ENCODE data around the gene ANK3. TPM values are rescaled to one million over a fixed set of nuclear protein-coding genes. Genes with fewer than 3 reads are reported as not detected.

Gene ANK3
- total and polyA plus RNA-seq, 2 experiments from 2014 or later = 46.5 to 85.2 TPM

DNA sequence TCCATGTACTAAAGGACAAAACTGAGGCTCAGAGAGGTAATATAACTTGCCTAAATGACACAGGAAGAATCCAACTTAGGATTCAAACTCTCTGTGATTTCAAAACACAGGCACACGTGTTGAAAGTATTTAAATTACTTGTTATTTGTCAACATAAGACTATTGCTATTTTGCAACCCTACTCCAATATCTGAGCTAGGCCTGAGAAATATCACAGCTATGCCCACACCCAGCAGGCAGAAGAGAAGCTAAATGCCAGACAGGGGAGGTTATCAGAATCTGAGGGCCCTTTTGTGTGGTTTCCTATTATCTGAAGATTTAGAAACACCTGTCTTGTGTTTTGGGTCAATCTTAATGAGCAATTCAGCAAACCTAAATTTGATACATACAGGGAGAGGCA lies 204.3 kb downstream of the ANK3 start:
- H3K27me3 Mint-ChIP-seq (ENCODE audit: insufficient read depth, low read depth, poor library complexity) = peaks cover 3% of the 10 kb centered on the region
- H3K27ac Mint-ChIP-seq = no peak overlapping the region
- no peaks in the 10 kb centered on the region for H3K36me3 Mint-ChIP-seq (ENCODE audit: low read depth)
- peaks cover 18% of the 10 kb centered on the region for H3K4me1 Mint-ChIP-seq
- ATAC-seq (no peak), DNase-seq (ENCODE audit: low spot score) (no peak)
- Histone ChIP-seq H3F3A (replicated peaks; ENCODE audit: low read depth) (no peaks in the 10 kb centered on the region), H3K27ac (ENCODE audit: low read depth) (no peak overlapping the region), H3K79me2 (replicated peaks; ENCODE audit: insufficient read depth) (no peaks in the 10 kb centered on the region), H2AFZ (no peak overlapping the region), H3K4me3 (no peak overlapping the region), H3K9me2 (ENCODE audit: insufficient read depth) (no peaks in the 10 kb centered on the region), H4K20me1 (replicated peaks; ENCODE audit: insufficient read depth) (no peaks in the 10 kb centered on the region), H3K36me3 (ENCODE audit: insufficient read depth) (no peaks in the 10 kb centered on the region), H3K27me3 (ENCODE audit: insufficient read depth) (no peaks in the 10 kb centered on the region), H3K4me1 (ENCODE audit: insufficient read depth) (peaks cover 10% of the 10 kb centered on the region; the same call in 1 of the 2 replicates), H3K4me2 (no peak overlapping the region)
- H3K4me3 Mint-ChIP-seq = no peak overlapping the region
- TF ChIP-seq, protein P1, sequence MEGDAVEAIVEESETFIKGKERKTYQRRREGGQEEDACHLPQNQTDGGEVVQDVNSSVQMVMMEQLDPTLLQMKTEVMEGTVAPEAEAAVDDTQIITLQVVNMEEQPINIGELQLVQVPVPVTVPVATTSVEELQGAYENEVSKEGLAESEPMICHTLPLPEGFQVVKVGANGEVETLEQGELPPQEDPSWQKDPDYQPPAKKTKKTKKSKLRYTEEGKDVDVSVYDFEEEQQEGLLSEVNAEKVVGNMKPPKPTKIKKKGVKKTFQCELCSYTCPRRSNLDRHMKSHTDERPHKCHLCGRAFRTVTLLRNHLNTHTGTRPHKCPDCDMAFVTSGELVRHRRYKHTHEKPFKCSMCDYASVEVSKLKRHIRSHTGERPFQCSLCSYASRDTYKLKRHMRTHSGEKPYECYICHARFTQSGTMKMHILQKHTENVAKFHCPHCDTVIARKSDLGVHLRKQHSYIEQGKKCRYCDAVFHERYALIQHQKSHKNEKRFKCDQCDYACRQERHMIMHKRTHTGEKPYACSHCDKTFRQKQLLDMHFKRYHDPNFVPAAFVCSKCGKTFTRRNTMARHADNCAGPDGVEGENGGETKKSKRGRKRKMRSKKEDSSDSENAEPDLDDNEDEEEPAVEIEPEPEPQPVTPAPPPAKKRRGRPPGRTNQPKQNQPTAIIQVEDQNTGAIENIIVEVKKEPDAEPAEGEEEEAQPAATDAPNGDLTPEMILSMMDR (conservative IDR thresholded peaks at IDR 0.05; ENCODE audit: low read depth in 2 of 2) = no peak
- TF ChIP-seq, protein P2, sequence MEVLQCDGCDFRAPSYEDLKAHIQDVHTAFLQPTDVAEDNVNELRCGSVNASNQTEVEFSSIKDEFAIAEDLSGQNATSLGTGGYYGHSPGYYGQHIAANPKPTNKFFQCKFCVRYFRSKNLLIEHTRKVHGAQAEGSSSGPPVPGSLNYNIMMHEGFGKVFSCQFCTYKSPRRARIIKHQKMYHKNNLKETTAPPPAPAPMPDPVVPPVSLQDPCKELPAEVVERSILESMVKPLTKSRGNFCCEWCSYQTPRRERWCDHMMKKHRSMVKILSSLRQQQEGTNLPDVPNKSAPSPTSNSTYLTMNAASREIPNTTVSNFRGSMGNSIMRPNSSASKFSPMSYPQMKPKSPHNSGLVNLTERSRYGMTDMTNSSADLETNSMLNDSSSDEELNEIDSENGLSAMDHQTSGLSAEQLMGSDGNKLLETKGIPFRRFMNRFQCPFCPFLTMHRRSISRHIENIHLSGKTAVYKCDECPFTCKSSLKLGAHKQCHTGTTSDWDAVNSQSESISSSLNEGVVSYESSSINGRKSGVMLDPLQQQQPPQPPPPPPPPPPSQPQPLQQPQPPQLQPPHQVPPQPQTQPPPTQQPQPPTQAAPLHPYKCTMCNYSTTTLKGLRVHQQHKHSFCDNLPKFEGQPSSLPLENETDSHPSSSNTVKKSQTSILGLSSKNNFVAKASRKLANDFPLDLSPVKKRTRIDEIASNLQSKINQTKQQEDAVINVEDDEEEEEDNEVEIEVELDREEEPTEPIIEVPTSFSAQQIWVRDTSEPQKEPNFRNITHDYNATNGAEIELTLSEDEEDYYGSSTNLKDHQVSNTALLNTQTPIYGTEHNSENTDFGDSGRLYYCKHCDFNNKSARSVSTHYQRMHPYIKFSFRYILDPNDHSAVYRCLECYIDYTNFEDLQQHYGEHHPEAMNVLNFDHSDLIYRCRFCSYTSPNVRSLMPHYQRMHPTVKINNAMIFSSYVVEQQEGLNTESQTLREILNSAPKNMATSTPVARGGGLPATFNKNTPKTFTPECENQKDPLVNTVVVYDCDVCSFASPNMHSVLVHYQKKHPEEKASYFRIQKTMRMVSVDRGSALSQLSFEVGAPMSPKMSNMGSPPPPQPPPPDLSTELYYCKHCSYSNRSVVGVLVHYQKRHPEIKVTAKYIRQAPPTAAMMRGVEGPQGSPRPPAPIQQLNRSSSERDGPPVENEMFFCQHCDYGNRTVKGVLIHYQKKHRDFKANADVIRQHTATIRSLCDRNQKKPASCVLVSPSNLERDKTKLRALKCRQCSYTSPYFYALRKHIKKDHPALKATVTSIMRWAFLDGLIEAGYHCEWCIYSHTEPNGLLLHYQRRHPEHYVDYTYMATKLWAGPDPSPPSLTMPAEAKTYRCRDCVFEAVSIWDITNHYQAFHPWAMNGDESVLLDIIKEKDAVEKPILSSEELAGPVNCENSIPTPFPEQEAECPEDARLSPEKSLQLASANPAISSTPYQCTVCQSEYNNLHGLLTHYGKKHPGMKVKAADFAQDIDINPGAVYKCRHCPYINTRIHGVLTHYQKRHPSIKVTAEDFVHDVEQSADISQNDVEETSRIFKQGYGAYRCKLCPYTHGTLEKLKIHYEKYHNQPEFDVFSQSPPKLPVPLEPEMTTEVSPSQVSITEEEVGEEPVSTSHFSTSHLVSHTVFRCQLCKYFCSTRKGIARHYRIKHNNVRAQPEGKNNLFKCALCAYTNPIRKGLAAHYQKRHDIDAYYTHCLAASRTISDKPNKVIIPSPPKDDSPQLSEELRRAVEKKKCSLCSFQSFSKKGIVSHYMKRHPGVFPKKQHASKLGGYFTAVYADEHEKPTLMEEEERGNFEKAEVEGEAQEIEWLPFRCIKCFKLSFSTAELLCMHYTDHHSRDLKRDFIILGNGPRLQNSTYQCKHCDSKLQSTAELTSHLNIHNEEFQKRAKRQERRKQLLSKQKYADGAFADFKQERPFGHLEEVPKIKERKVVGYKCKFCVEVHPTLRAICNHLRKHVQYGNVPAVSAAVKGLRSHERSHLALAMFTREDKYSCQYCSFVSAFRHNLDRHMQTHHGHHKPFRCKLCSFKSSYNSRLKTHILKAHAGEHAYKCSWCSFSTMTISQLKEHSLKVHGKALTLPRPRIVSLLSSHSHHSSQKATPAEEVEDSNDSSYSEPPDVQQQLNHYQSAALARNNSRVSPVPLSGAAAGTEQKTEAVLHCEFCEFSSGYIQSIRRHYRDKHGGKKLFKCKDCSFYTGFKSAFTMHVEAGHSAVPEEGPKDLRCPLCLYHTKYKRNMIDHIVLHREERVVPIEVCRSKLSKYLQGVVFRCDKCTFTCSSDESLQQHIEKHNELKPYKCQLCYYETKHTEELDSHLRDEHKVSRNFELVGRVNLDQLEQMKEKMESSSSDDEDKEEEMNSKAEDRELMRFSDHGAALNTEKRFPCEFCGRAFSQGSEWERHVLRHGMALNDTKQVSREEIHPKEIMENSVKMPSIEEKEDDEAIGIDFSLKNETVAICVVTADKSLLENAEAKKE (CRISPR knock-in tag; IDR thresholded peaks at IDR 0.05) = no peak
- TF ChIP-seq EZH2 (IDR thresholded peaks at IDR 0.05; ENCODE audit: low read depth, unreplicated experiment) (no peak), EZH2phosphoT487 (IDR thresholded peaks at IDR 0.05; ENCODE audit: unreplicated experiment) (no peak), ZNF331 (CRISPR knock-in tag; IDR thresholded peaks at IDR 0.05; ENCODE audit: low read depth) (no peak), JUNB (IDR thresholded peaks at IDR 0.05; ENCODE audit: unreplicated experiment) (no peak), POLR2AphosphoS5 (IDR thresholded peaks at IDR 0.05; ENCODE audit: low read depth) (no peak)
- TF ChIP-seq, protein P3, sequence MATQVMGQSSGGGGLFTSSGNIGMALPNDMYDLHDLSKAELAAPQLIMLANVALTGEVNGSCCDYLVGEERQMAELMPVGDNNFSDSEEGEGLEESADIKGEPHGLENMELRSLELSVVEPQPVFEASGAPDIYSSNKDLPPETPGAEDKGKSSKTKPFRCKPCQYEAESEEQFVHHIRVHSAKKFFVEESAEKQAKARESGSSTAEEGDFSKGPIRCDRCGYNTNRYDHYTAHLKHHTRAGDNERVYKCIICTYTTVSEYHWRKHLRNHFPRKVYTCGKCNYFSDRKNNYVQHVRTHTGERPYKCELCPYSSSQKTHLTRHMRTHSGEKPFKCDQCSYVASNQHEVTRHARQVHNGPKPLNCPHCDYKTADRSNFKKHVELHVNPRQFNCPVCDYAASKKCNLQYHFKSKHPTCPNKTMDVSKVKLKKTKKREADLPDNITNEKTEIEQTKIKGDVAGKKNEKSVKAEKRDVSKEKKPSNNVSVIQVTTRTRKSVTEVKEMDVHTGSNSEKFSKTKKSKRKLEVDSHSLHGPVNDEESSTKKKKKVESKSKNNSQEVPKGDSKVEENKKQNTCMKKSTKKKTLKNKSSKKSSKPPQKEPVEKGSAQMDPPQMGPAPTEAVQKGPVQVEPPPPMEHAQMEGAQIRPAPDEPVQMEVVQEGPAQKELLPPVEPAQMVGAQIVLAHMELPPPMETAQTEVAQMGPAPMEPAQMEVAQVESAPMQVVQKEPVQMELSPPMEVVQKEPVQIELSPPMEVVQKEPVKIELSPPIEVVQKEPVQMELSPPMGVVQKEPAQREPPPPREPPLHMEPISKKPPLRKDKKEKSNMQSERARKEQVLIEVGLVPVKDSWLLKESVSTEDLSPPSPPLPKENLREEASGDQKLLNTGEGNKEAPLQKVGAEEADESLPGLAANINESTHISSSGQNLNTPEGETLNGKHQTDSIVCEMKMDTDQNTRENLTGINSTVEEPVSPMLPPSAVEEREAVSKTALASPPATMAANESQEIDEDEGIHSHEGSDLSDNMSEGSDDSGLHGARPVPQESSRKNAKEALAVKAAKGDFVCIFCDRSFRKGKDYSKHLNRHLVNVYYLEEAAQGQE (IDR thresholded peaks at IDR 0.05; ENCODE audit: unreplicated experiment) = no peak
- H3K9me3 Mint-ChIP-seq = no peaks in the 10 kb centered on the region

Measured in GM23338 (cell line).